Testis (tissue), 2 donors: ENCODE results near the gene RBBP8NL.

ENCODE experiments used
- POLR2A ChIP-seq: fragments of 450-650 bp; IDR thresholded peaks from one replicate; pipeline ENCODE4 v1.6.1; 2017; ENCODE audit warnings: antibody characterized with exemption, mild to moderate bottlenecking, moderate library complexity
- TF ChIP-seq, protein P1 (sequence below), 3 experiments: fragments of 450-650 bp in 2 of 3; fragments of 200-600 bp in 1 of 3; sonication (generic) in 1 of 3; IDR thresholded peaks; one replicate each; pipeline ENCODE4 v1.5.1; 2016 to 2019; ENCODE audit warnings: antibody characterized with exemption in 3 of 3, mild to moderate bottlenecking in 2 of 3, moderate library complexity in 1 of 3

DNA sequence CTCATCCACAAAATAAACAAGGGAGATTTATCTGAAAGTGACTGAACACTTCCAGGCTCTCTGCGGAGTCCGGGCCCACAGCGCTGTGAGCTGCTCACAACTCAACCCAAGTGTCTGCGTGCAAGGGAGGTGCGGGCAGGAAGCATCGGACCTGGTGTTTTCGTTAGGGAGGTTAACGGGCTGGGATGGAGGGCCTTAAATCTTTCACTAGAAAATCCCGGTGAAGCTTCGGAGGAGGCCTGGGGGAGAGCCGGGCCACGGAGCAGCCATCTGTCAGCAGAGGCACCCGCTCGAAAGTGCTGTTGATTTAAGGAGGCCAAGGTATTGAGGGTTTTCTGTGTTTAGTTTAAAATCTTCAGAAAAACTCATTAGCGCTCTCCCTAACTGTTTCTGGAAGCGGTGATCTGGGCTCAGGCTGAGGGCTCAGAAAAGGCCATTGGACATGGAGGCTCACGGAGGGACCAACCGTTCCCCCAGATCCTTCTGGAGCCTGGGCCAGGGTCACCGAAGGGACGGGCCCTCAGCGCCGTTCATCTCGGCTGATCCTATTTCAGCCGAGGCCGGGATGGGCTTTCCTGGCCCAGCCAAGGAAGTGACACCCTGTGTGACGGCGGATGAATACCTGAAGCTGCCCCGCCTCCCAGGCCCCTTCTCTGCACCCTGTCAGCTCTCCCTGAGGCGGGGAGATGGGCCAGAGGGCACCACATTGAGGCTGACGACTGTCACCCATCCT is 27.7 kb upstream of the RBBP8NL start:
- no peak for TF ChIP-seq POLR2A
- TF ChIP-seq, protein P1, sequence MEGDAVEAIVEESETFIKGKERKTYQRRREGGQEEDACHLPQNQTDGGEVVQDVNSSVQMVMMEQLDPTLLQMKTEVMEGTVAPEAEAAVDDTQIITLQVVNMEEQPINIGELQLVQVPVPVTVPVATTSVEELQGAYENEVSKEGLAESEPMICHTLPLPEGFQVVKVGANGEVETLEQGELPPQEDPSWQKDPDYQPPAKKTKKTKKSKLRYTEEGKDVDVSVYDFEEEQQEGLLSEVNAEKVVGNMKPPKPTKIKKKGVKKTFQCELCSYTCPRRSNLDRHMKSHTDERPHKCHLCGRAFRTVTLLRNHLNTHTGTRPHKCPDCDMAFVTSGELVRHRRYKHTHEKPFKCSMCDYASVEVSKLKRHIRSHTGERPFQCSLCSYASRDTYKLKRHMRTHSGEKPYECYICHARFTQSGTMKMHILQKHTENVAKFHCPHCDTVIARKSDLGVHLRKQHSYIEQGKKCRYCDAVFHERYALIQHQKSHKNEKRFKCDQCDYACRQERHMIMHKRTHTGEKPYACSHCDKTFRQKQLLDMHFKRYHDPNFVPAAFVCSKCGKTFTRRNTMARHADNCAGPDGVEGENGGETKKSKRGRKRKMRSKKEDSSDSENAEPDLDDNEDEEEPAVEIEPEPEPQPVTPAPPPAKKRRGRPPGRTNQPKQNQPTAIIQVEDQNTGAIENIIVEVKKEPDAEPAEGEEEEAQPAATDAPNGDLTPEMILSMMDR (IDR thresholded peaks at IDR 0.05): no peak
